ENCODE data around the gene SMARCC1. TPM values are rescaled to one million over a fixed set of nuclear protein-coding genes. Genes with fewer than 3 reads are reported as not detected.
"Not testable (repeated sequence)": the region's sequence is repeated elsewhere in the genome, so short reads cannot be mapped to it uniquely, and the experiment has no call there.

The SMARCC1 gene
- total RNA-seq, 1 donor from 2014 or later: 146 TPM

DNA sequence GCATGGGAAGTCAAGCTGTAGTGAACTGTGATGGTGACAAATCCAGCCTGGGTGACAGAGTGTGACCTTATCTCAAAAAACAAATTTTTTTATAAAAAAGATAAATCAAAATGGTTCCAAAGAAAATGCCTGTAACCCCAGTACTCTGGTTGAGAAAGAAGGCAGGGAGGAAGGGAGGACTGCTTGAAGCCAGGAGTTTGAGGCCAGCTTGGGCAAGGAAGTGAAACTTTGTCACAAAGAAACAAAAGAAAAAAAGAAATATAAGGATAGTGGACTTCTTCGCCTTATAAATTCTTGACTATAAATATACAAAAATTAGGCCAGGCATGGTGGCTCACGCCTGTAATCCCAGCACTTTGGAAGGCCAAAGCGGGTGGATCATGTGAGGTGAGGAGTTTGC lies 34.1 kb downstream of the SMARCC1 start:
- Histone ChIP-seq H3K79me2 (ENCODE audit: insufficient read depth, low read length) (peaks cover 93% of the 10 kb centered on the region), H3K36me3 (ENCODE audit: insufficient read depth, low read length) (peaks cover 12% of the 10 kb centered on the region), H3K9me3 (ENCODE audit: insufficient read depth, low read depth, low read length) (no peaks in the 10 kb centered on the region), H3K27me3 (ENCODE audit: insufficient read depth, low read length) (no peaks in the 10 kb centered on the region), H2AFZ (ENCODE audit: low read depth, low read length) (no peak overlapping the region), H3K4me3 (ENCODE audit: insufficient read depth, low read depth, low read length) (no peak overlapping the region), H4K20me1 (ENCODE audit: insufficient read depth, low read length) (peaks cover 57% of the 10 kb centered on the region), H3K4me2 (ENCODE audit: low read length) (no peak overlapping the region), H3K9ac (ENCODE audit: low read length) (no peak overlapping the region), H3K4me1 (ENCODE audit: insufficient read depth, low read length) (no peaks in the 10 kb centered on the region), H3K27ac (ENCODE audit: low read depth, low read length) (no peak overlapping the region)
- DNase-seq (ENCODE audit: low read depth) (no peak), FAIRE-seq (no peak)
- TF ChIP-seq, protein P1, sequence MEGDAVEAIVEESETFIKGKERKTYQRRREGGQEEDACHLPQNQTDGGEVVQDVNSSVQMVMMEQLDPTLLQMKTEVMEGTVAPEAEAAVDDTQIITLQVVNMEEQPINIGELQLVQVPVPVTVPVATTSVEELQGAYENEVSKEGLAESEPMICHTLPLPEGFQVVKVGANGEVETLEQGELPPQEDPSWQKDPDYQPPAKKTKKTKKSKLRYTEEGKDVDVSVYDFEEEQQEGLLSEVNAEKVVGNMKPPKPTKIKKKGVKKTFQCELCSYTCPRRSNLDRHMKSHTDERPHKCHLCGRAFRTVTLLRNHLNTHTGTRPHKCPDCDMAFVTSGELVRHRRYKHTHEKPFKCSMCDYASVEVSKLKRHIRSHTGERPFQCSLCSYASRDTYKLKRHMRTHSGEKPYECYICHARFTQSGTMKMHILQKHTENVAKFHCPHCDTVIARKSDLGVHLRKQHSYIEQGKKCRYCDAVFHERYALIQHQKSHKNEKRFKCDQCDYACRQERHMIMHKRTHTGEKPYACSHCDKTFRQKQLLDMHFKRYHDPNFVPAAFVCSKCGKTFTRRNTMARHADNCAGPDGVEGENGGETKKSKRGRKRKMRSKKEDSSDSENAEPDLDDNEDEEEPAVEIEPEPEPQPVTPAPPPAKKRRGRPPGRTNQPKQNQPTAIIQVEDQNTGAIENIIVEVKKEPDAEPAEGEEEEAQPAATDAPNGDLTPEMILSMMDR (IDR thresholded peaks at IDR 0.05; ENCODE audit: insufficient read depth, low read depth, low read length): no peak
- no peak for TF ChIP-seq EZH2 (IDR thresholded peaks at IDR 0.05; ENCODE audit: insufficient read depth, low read length)
- H3K36me3 Mint-ChIP-seq (ENCODE audit: low read depth, unreplicated experiment): peaks cover 5% of the 10 kb centered on the region
- H3K4me1 Mint-ChIP-seq (ENCODE audit: low read depth, unreplicated experiment): peaks cover 8% of the 10 kb centered on the region
- H3K27ac Mint-ChIP-seq (ENCODE audit: unreplicated experiment): no peak overlapping the region
- no peak overlapping the region for H3K4me3 Mint-ChIP-seq (ENCODE audit: unreplicated experiment)
- no peaks in the 10 kb centered on the region for H3K27me3 Mint-ChIP-seq (ENCODE audit: low read depth, unreplicated experiment)
- H3K9me3 Mint-ChIP-seq (ENCODE audit: unreplicated experiment): no peaks in the 10 kb centered on the region

GRCh38 chr3:47746264-47746663 lies 35.4 kb downstream of the SMARCC1 start:
- no peak overlapping the region for H3K27ac Mint-ChIP-seq (ENCODE audit: unreplicated experiment)
- Histone ChIP-seq H3K27me3 (ENCODE audit: insufficient read depth, low read length) (no peaks in the 10 kb centered on the region), H3K9me3 (ENCODE audit: insufficient read depth, low read depth, low read length) (no peaks in the 10 kb centered on the region), H3K9ac (ENCODE audit: low read length) (no peak overlapping the region), H3K4me2 (ENCODE audit: low read length) (no peak overlapping the region), H3K36me3 (ENCODE audit: insufficient read depth, low read length) (peaks cover 16% of the 10 kb centered on the region), H4K20me1 (ENCODE audit: insufficient read depth, low read length) (peaks cover 58% of the 10 kb centered on the region), H2AFZ (ENCODE audit: low read depth, low read length) (no peak overlapping the region), H3K79me2 (ENCODE audit: insufficient read depth, low read length) (peaks cover 93% of the 10 kb centered on the region), H3K4me1 (ENCODE audit: insufficient read depth, low read length) (no peaks in the 10 kb centered on the region), H3K27ac (ENCODE audit: low read depth, low read length) (no peak overlapping the region), H3K4me3 (ENCODE audit: insufficient read depth, low read depth, low read length) (no peak overlapping the region)
- peaks cover 2% of the 10 kb centered on the region for H3K36me3 Mint-ChIP-seq (ENCODE audit: low read depth, unreplicated experiment)
- no peak overlapping the region for H3K4me3 Mint-ChIP-seq (ENCODE audit: unreplicated experiment)
- FAIRE-seq (no peak), DNase-seq (ENCODE audit: low read depth) (no peak)
- H3K9me3 Mint-ChIP-seq (ENCODE audit: unreplicated experiment): no peaks in the 10 kb centered on the region
- TF ChIP-seq EZH2 (IDR thresholded peaks at IDR 0.05; ENCODE audit: insufficient read depth, low read length): no peak
- TF ChIP-seq, protein P1 (IDR thresholded peaks at IDR 0.05; ENCODE audit: insufficient read depth, low read depth, low read length): no peak
- peaks cover 10% of the 10 kb centered on the region for H3K4me1 Mint-ChIP-seq (ENCODE audit: low read depth, unreplicated experiment)
- H3K27me3 Mint-ChIP-seq (ENCODE audit: low read depth, unreplicated experiment): no peaks in the 10 kb centered on the region

- peaks cover 11% of the 10 kb centered on the region for H3K4me1 Mint-ChIP-seq (ENCODE audit: low read depth, unreplicated experiment)
Measured at GRCh38 chr3:47743855-47744254, 37.8 kb downstream of the SMARCC1 start.

DNA sequence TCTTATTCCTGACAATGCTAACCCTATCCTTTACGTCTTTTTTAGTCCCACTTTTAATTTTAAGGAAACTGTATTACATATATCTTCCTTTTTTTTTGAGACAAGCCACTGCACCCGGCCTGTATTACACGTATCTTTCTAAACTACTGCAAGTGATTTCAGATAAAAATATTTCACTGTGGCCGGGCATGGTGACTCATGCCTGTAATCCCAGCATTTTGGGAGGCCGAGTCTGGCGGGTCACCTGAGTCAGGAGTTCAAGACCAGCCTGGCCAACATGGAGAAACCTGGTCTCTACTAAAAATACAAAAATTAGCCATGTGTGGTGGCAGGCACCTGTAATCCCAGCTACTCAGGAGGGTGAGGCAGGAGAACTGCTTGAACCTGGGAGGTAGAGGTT lies 38.3 kb downstream of the SMARCC1 start:
- not testable (repeated sequence) for FAIRE-seq; H3K36me3 Mint-ChIP-seq (ENCODE audit: low read depth, unreplicated experiment); H3K9me3 Mint-ChIP-seq (ENCODE audit: unreplicated experiment); H3K27me3 ChIP-seq (ENCODE audit: insufficient read depth, low read length); H3K9ac ChIP-seq (ENCODE audit: low read length); H3K27ac ChIP-seq (ENCODE audit: low read depth, low read length); H3K4me3 ChIP-seq (ENCODE audit: insufficient read depth, low read depth, low read length); H3K4me2 ChIP-seq (ENCODE audit: low read length); H3K4me1 ChIP-seq (ENCODE audit: insufficient read depth, low read length); H3K4me3 Mint-ChIP-seq (ENCODE audit: unreplicated experiment); H3K27ac Mint-ChIP-seq (ENCODE audit: unreplicated experiment); H3K9me3 ChIP-seq (ENCODE audit: insufficient read depth, low read depth, low read length); H2AFZ ChIP-seq (ENCODE audit: low read depth, low read length); H3K27me3 Mint-ChIP-seq (ENCODE audit: low read depth, unreplicated experiment)
- H3K4me1 Mint-ChIP-seq (ENCODE audit: low read depth, unreplicated experiment): peaks cover 14% of the 10 kb centered on the region
- DNase-seq (ENCODE audit: low read depth): peak; percentile 19
- peaks cover 16% of the 10 kb centered on the region for H3K36me3 ChIP-seq (ENCODE audit: insufficient read depth, low read length)
- peaks cover 96% of the 10 kb centered on the region for H3K79me2 ChIP-seq (ENCODE audit: insufficient read depth, low read length)
- peaks cover 79% of the 10 kb centered on the region for H4K20me1 ChIP-seq (ENCODE audit: insufficient read depth, low read length)

More at GRCh38 chr3:47743855-47744254, 37.8 kb downstream of the SMARCC1 start:
- H3K36me3 Mint-ChIP-seq (ENCODE audit: low read depth, unreplicated experiment): peaks cover 2% of the 10 kb centered on the region
- Histone ChIP-seq H3K4me2 (ENCODE audit: low read length) (no peak overlapping the region), H3K9ac (ENCODE audit: low read length) (no peak overlapping the region), H2AFZ (ENCODE audit: low read depth, low read length) (no peak overlapping the region), H3K4me3 (ENCODE audit: insufficient read depth, low read depth, low read length) (no peak overlapping the region), H3K27ac (ENCODE audit: low read depth, low read length) (no peak overlapping the region), H3K36me3 (ENCODE audit: insufficient read depth, low read length) (peaks cover 16% of the 10 kb centered on the region), H4K20me1 (ENCODE audit: insufficient read depth, low read length) (peaks cover 74% of the 10 kb centered on the region), H3K79me2 (ENCODE audit: insufficient read depth, low read length) (peaks cover 96% of the 10 kb centered on the region), H3K9me3 (ENCODE audit: insufficient read depth, low read depth, low read length) (no peaks in the 10 kb centered on the region), H3K4me1 (ENCODE audit: insufficient read depth, low read length) (no peaks in the 10 kb centered on the region), H3K27me3 (ENCODE audit: insufficient read depth, low read length) (no peaks in the 10 kb centered on the region)
- FAIRE-seq (no peak), DNase-seq (ENCODE audit: low read depth) (no peak)
- TF ChIP-seq, protein P1 (IDR thresholded peaks at IDR 0.05; ENCODE audit: insufficient read depth, low read depth, low read length): no peak
- no peak for TF ChIP-seq EZH2 (IDR thresholded peaks at IDR 0.05; ENCODE audit: insufficient read depth, low read length)
- no peak overlapping the region for H3K27ac Mint-ChIP-seq (ENCODE audit: unreplicated experiment)
- H3K27me3 Mint-ChIP-seq (ENCODE audit: low read depth, unreplicated experiment): no peaks in the 10 kb centered on the region
- no peaks in the 10 kb centered on the region for H3K9me3 Mint-ChIP-seq (ENCODE audit: unreplicated experiment)
- no peak overlapping the region for H3K4me3 Mint-ChIP-seq (ENCODE audit: unreplicated experiment)
